Body of pancreas (tissue), 4 donors: ENCODE measurements around the gene AKAP6. TPM values are rescaled to one million over a fixed set of nuclear protein-coding genes. Genes with fewer than 3 reads are reported as not detected.

Experiments
- ATAC-seq: fragments of 150-250 bp; one replicate; pipeline ENCODE4 v1.9.1; 2016
- DNase-seq, 4 donors: peaks; one replicate each; pipeline ENCODE4 v3.0.0-alpha.2; 2019
- H3K27ac ChIP-seq, 4 donors: fragments of 200-600 bp; sonication (generic); 1 replicate in 3 of 4; 2 replicates in 1 of 4; pipeline versions ENCODE4 v1.5.1 to v1.6.1; 2016 to 2019; ENCODE audit warnings: mild to moderate bottlenecking in 1 of 4, mixed read lengths in 1 of 4, moderate library complexity in 1 of 4
- H3K27me3 ChIP-seq, 2 donors: fragments of 200-600 bp; sonication (generic); one replicate each; pipeline ENCODE4 v1.6.0; 2016; ENCODE audit warnings: mild to moderate bottlenecking in 1 of 2
- H3K36me3 ChIP-seq, 2 donors: fragments of 200-600 bp; sonication (generic); replicated peaks in 1 of 2; 2 replicates each; pipeline ENCODE4 v1.5.1; 2016; ENCODE audit warnings: low read depth in 2 of 2; ENCODE audit not compliant: insufficient read depth in 1 of 2
- H3K4me1 ChIP-seq: fragments of 200-600 bp; sonication (generic); one replicate; pipeline ENCODE4 v1.6.0; 2016
- H3K4me3 ChIP-seq, 2 donors: fragments of 200-600 bp; sonication (generic); 1 replicate in 1 of 2; 2 replicates in 1 of 2; pipeline ENCODE4 v1.5.1; 2016 to 2019
- H3K9me3 ChIP-seq, 3 donors: fragments of 200-600 bp; sonication (generic); 1 replicate in 2 of 3; 2 replicates in 1 of 3; pipeline ENCODE4 v1.5.1; 2016
- CTCF ChIP-seq, 7 experiments: fragments of 450-650 bp in 4 of 7; fragments of 200-600 bp in 3 of 7; sonication (generic) in 3 of 7; IDR thresholded peaks; one replicate each; pipeline ENCODE4 v1.5.1; 2016 to 2019; ENCODE audit warnings: antibody characterized with exemption in 7 of 7
- POLR2A ChIP-seq, 3 donors: fragments of 450-650 bp; IDR thresholded peaks; one replicate each; pipeline ENCODE4 v1.6.1; 2016; ENCODE audit warnings: antibody characterized with exemption in 3 of 3, mild to moderate bottlenecking in 2 of 3
- WGBS, 2 donors: methylation state at CpG; one replicate each; pipeline ENCODE4 v1.1.5; 2017; 5-methylcytosine and 5-hydroxymethylcytosine counted together
- intact Hi-C: fragments of 100-400 bp; cut with DNase I; formaldehyde crosslinking; loops from one replicate; pipeline ENCODE4 v1.15.1; 2023
- total RNA-seq, 2 donors: library from RNA; depleted of rRNA; stranded (reverse); fragments of >200 nt; gene quantifications; one replicate each; pipeline ENCODE4 v1.1.0, GENCODE V29; 2016

AKAP6 gene
- total RNA-seq, 2 donors from 2014 or later: 2.0 to 2.9 TPM

DNA sequence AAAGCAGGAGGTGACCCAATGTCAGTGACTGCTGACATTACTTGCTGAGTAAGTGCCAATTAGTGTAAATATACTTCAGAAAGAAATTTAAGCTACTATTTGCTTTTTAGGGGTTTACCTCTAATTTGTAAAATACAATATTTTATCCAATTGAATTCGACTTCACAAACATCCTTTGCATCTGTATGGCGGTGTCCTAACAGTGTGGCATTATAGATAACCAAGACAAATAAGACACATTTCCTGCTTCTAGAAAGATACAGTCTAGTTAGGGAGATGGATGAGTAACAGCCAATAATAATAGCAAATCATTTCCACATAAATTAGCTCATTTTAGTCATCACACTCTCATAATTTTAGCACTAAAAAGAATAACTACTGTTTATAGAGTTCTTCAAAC is 196.5 kb downstream of the AKAP6 start:
- 73 to 82% methylated on average over 2 of the region's 2 CpGs for WGBS, 2 donors
- Histone ChIP-seq H3K9me3 (no peaks in the 10 kb centered on the region), H3K4me1 (no peaks in the 10 kb centered on the region), H3K4me3 (no peak overlapping the region), H3K27ac (no peak overlapping the region), H3K36me3 (no peaks in the 10 kb centered on the region), H3K27me3 (no peaks in the 10 kb centered on the region)
- ATAC-seq (no peak), DNase-seq (no peak)
- intact Hi-C loops: no loop called here
- TF ChIP-seq POLR2A (IDR thresholded peaks at IDR 0.05): no peak

DNA sequence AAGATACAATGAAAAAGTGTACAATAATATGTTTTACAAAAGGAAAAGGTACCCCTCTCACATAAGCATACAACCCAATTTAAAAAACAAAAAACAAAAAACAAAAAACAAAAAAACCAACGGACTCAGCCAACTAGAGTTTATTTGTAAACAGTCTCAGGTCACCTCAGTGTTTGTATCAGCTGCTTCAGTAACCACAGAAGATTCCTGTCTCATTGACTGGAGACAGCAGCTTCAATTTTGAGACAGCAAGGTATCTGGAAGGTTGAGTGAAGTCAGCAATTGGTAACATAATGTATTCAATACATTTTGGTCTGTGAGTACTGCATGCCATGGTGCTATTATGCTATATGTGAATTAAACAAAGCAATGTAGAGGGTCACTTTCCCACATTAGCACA is 201.7 kb downstream of the AKAP6 start:
- ATAC-seq (no peak), DNase-seq (no peak)
- no peak for TF ChIP-seq CTCF (IDR thresholded peaks at IDR 0.05)
- TF ChIP-seq POLR2A (IDR thresholded peaks at IDR 0.05): no peak
- no peaks in the 10 kb centered on the region for H3K27me3 ChIP-seq
- no peak overlapping the region for H3K4me3 ChIP-seq
- no peaks in the 10 kb centered on the region for H3K36me3 ChIP-seq
- H3K9me3 ChIP-seq: no peaks in the 10 kb centered on the region
- H3K4me1 ChIP-seq: no peaks in the 10 kb centered on the region
- 27 to 31% methylated on average over 1 of the region's 1 CpG for WGBS, 2 donors
- intact Hi-C loops: no loop called here
- H3K27ac ChIP-seq: no peak overlapping the region

DNA sequence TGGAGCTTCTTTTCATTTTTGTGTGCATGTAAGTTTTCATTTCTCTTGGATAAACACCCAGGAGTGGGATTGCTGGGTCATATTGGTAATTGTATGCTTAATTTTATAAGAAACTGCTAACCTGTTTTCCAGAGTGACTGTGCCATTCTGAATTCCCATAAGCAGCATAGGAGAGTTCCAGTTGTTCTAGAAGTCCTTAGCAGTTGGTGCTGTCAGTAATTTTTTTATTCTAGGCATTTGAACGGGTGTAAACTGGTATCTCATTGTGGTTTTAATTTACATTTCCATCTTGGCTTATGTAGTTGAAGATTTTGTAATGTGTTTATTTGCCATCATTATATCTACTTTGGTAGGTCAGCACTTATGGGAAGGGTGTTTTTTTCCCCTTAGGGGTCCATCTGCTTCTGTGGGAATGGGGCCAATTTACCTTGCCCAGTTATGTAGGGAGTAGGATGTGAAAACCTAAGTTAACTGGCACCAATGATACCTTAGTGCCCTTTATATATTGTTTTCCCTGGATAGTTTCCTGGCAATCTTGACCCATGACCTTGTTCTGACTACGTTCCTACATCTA is 202.9 kb downstream of the AKAP6 start:
- no peaks in the 10 kb centered on the region for H3K36me3 ChIP-seq
- 54 to 64% methylated on average over 2 of the region's 2 CpGs for WGBS, 2 donors
- no peaks in the 10 kb centered on the region for H3K4me1 ChIP-seq
- DNase-seq: no peak
- ATAC-seq: no peak
- no peak overlapping the region for H3K4me3 ChIP-seq
- TF ChIP-seq CTCF (IDR thresholded peaks at IDR 0.05): no peak
- no peak for TF ChIP-seq POLR2A (IDR thresholded peaks at IDR 0.05)
- H3K27me3 ChIP-seq: no peaks in the 10 kb centered on the region
- intact Hi-C loops: no loop called here
- no peak overlapping the region for H3K27ac ChIP-seq
- no peaks in the 10 kb centered on the region for H3K9me3 ChIP-seq

- intact Hi-C loops: no loop called here
- ATAC-seq (no peak), DNase-seq (no peak)
- Histone ChIP-seq H3K27ac (no peak overlapping the region), H3K9me3 (no peaks in the 10 kb centered on the region), H3K4me3 (no peak overlapping the region), H3K4me1 (no peaks in the 10 kb centered on the region), H3K27me3 (no peaks in the 10 kb centered on the region), H3K36me3 (no peaks in the 10 kb centered on the region)
- WGBS, 2 donors: 46 to 68% methylated on average over 3 of the region's 3 CpGs
- TF ChIP-seq POLR2A (IDR thresholded peaks at IDR 0.05): no peak
- no peak for TF ChIP-seq CTCF (IDR thresholded peaks at IDR 0.05)
Measured at GRCh38 chr14:32534145-32534544, 205.0 kb downstream of the AKAP6 start.

DNA sequence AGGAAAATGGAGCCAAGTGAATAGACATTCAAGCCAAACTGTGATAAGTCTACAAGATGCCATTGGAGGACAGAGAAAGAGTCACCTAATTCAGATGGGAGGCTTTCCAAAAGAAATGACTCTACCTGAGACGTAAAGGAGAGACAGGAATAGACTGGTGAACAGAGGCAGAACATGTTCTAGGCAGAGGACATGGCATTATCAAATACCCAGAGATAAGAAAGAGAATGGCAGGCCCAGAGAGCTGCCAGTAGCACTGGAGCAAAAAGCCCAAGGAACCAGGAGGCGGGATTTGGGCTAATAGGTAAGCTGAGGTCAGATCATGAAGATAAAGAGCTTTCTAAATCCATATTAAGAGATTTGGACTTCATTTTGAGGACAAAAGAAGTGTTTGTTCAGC is 207.1 kb downstream of the AKAP6 start:
- Histone ChIP-seq H3K27me3 (no peaks in the 10 kb centered on the region), H3K4me3 (no peak overlapping the region), H3K36me3 (no peaks in the 10 kb centered on the region), H3K27ac (no peak overlapping the region), H3K4me1 (no peaks in the 10 kb centered on the region), H3K9me3 (no peaks in the 10 kb centered on the region)
- TF ChIP-seq CTCF (IDR thresholded peaks at IDR 0.05) (no peak), POLR2A (IDR thresholded peaks at IDR 0.05) (no peak)
- WGBS, 2 donors: 84 to 85% methylated on average over 2 of the region's 2 CpGs
- ATAC-seq: no peak
- no peak for DNase-seq
- intact Hi-C loops: no loop called here
